OCI-LY7 (cell line): ENCODE data around the gene FNDC3B.

ENCODE experiments used
- EZH2phosphoT487 ChIP-seq: fragments of 200-600 bp; sonication (generic); IDR thresholded peaks from 2 replicates; pipeline ENCODE4 v1.6.1; 2018; ENCODE audit warnings: low read depth, borderline replicate concordance, mild to moderate bottlenecking, mixed run types, antibody characterized with exemption, low read length, moderate library complexity, mixed read lengths
- TF ChIP-seq, protein P1 (sequence below): fragments of 200-600 bp; sonication (generic); conservative IDR thresholded peaks from 2 replicates; pipeline ENCODE4 v1.5.1; 2014; ENCODE audit warnings: mild to moderate bottlenecking, antibody characterized with exemption, low read length, moderate library complexity, mixed read lengths

DNA sequence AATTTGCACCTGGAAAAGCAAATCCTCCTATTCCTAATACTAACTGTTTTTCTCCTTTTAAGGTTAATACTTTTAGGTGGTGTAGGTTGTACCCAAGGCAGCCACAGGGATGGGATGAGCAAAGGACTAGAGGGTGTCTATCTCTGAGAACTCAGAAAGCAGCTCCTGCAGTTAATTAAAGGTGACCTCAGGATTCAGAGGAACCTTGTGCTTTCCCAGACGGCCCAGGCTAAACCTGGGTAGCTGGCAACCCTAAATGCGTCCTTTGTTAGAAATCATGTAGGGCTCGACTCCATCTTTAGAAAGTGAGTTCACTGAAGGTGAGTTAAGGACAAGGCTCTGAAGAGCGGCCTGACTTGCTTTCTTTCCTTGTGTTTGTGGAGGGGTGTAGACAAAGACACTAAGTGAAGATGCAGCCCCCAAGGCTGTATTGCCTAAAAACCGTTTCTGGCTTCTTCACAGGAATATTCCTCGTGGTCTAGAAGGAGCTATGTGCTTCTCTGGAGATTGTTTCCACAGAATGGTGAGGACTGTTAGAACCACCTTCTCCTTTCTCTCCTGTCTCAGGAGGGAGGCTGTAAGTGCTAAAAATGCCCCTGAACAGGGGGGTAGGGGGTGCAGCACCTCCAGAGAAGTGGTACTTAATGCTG is 14.9 kb downstream of the FNDC3B start:
- TF ChIP-seq, protein P1, sequence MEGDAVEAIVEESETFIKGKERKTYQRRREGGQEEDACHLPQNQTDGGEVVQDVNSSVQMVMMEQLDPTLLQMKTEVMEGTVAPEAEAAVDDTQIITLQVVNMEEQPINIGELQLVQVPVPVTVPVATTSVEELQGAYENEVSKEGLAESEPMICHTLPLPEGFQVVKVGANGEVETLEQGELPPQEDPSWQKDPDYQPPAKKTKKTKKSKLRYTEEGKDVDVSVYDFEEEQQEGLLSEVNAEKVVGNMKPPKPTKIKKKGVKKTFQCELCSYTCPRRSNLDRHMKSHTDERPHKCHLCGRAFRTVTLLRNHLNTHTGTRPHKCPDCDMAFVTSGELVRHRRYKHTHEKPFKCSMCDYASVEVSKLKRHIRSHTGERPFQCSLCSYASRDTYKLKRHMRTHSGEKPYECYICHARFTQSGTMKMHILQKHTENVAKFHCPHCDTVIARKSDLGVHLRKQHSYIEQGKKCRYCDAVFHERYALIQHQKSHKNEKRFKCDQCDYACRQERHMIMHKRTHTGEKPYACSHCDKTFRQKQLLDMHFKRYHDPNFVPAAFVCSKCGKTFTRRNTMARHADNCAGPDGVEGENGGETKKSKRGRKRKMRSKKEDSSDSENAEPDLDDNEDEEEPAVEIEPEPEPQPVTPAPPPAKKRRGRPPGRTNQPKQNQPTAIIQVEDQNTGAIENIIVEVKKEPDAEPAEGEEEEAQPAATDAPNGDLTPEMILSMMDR = no peak
- no peak for TF ChIP-seq EZH2phosphoT487
